HT-29 (cell line): Measurements from ENCODE around the gene UNC5B. TPM values are rescaled to one million over a fixed set of nuclear protein-coding genes. Genes with fewer than 3 reads are reported as not detected.

ENCODE experiments used
- DNase-seq: peaks from one replicate; pipeline ENCODE4 v3.0.0-alpha.2; 2015; ENCODE audit warnings: low spot score
- total RNA-seq: library from RNA; depleted of rRNA; stranded (reverse); fragments of >200 nt; shearing (Covaris generic); gene quantifications from 2 replicates; pipeline ENCODE4 v1.2.3, GENCODE V29; 2014; rRNA removed

UNC5B gene
- 0.21 and 0.51 TPM in 2 replicates for total RNA-seq

GRCh38 chr10:71212318-71213126 is at the start of gene UNC5B:
TSS of gene UNC5B (plus strand) at chr10:71212570. CDS start at chr10:71212986, 416 bp downstream.
- peak; percentile 49 for DNase-seq

- DNase-seq: no peak
These were observed 38.9 kb upstream of the UNC5B start for GRCh38 chr10:71173466-71173865.

- no peak for DNase-seq
These were observed 35.7 kb upstream of the UNC5B start for GRCh38 chr10:71176661-71177060.

GRCh38 chr10:71177651-71178199 is 34.6 kb upstream of the UNC5B start:
- no peak for DNase-seq

GRCh38 chr10:71178880-71179279 is 33.5 kb upstream of the UNC5B start:
- no peak for DNase-seq

- DNase-seq: no peak
These were observed 33.0 kb upstream of the UNC5B start for GRCh38 chr10:71179382-71179781.

GRCh38 chr10:71184421-71184820 is 27.9 kb upstream of the UNC5B start:
- no peak for DNase-seq

- DNase-seq: no peak
These were observed 27.2 kb upstream of the UNC5B start for GRCh38 chr10:71185209-71185608.

GRCh38 chr10:71187197-71187596 is 25.2 kb upstream of the UNC5B start:
- no peak for DNase-seq

- DNase-seq: no peak
These were observed 24.8 kb upstream of the UNC5B start for GRCh38 chr10:71187600-71187999.

GRCh38 chr10:71188201-71188600 is 24.2 kb upstream of the UNC5B start:
- no peak for DNase-seq

- no peak for DNase-seq
These were observed 21.4 kb upstream of the UNC5B start for GRCh38 chr10:71191019-71191418.

- DNase-seq: no peak
These were observed 20.8 kb upstream of the UNC5B start for GRCh38 chr10:71191551-71192076.

- no peak for DNase-seq
These were observed 18.9 kb upstream of the UNC5B start for GRCh38 chr10:71193516-71193915.

- no peak for DNase-seq
These were observed 14.4 kb upstream of the UNC5B start for GRCh38 chr10:71197955-71198354.

GRCh38 chr10:71201849-71202248 is 10.5 kb upstream of the UNC5B start:
- no peak for DNase-seq

- DNase-seq: no peak
These were observed 10.1 kb upstream of the UNC5B start for GRCh38 chr10:71202314-71202713.

- DNase-seq: no peak
These were observed 9.2 kb upstream of the UNC5B start for GRCh38 chr10:71203124-71203523.

- DNase-seq: no peak
These were observed 8.7 kb upstream of the UNC5B start for GRCh38 chr10:71203716-71204115.

- no peak for DNase-seq
These were observed 7.6 kb upstream of the UNC5B start for GRCh38 chr10:71204746-71205145.

GRCh38 chr10:71205468-71205867 is 6.9 kb upstream of the UNC5B start:
- DNase-seq: no peak

GRCh38 chr10:71206911-71207310 is 5.5 kb upstream of the UNC5B start:
- DNase-seq: no peak

GRCh38 chr10:71207578-71207977 is 4.8 kb upstream of the UNC5B start:
- DNase-seq: no peak
